ENCODE data around the gene TNFAIP3. TPM values are rescaled to one million over a fixed set of nuclear protein-coding genes. Genes with fewer than 3 reads are reported as not detected.
A peak's percentile ranks its signal among the peaks of the same experiment; 100 is the strongest.

Gene TNFAIP3
- polyA plus RNA-seq (2011; rRNA removed) = 5.7 and 6.3 TPM in 2 replicates
- polyA minus RNA-seq (2011; rRNA and poly(A)+ RNA removed) = 2.0 and 2.6 TPM in 2 replicates

GRCh38 chr6:137866914-137867684 lies at the start of gene TNFAIP3:
TNFAIP3 (plus strand) TSS chr6:137867259; CDS start chr6:137871228, 3,969 bp downstream.
- ChIA-PET POLR2A (no interaction called here), CTCF (interaction anchor here (0.6 to 4.0 kb wide), 43 partner anchors 9 to 1187 kb away, joined by 3 to 38 read pairs (median 4); no protein-coding TSS in a partner anchor)
- peak; percentile 66 for TF ChIP-seq CTCF (IDR thresholded peaks at IDR 0.05; ENCODE audit: insufficient read depth, low read depth, low read length)
- H3K27me3 ChIP-seq (ENCODE audit: control insufficient read depth, insufficient read depth, low read length) = no peaks in the 10 kb centered on the region
- peak within 1 kb of the TSS; percentile 86 for H3K4me3 ChIP-seq (ENCODE audit: low read depth, low read length)
- no peaks in the 10 kb centered on the region for H3K36me3 ChIP-seq (ENCODE audit: control insufficient read depth, insufficient read depth, low read length)
- DNase-seq (ENCODE audit: low read depth) = peak; percentile 49

- ChIA-PET CTCF (interaction anchor here (2.0 kb wide), 1 partner anchor 126 kb away, joined by 4 read pairs; no protein-coding TSS in a partner anchor), POLR2A (no interaction called here)
- no peak for DNase-seq (ENCODE audit: low read depth)
- Histone ChIP-seq H3K36me3 (ENCODE audit: control insufficient read depth, insufficient read depth, low read length) (no peaks in the 10 kb centered on the region), H3K4me3 (ENCODE audit: low read depth, low read length) (no peak overlapping the region), H3K27me3 (ENCODE audit: control insufficient read depth, insufficient read depth, low read length) (no peaks in the 10 kb centered on the region)
- no peak for TF ChIP-seq CTCF (IDR thresholded peaks at IDR 0.05; ENCODE audit: insufficient read depth, low read depth, low read length)
Observed at GRCh38 chr6:137818440-137818839, 48.6 kb upstream of the TNFAIP3 start.

GRCh38 chr6:137819740-137820139 lies 47.3 kb upstream of the TNFAIP3 start:
- Histone ChIP-seq H3K36me3 (ENCODE audit: control insufficient read depth, insufficient read depth, low read length) (no peaks in the 10 kb centered on the region), H3K4me3 (ENCODE audit: low read depth, low read length) (no peak overlapping the region), H3K27me3 (ENCODE audit: control insufficient read depth, insufficient read depth, low read length) (no peaks in the 10 kb centered on the region)
- TF ChIP-seq CTCF (IDR thresholded peaks at IDR 0.05; ENCODE audit: insufficient read depth, low read depth, low read length) = no peak
- no peak for DNase-seq (ENCODE audit: low read depth)
- ChIA-PET POLR2A (no interaction called here), CTCF (interaction anchor here (2.0 kb wide), 1 partner anchor 125 kb away, joined by 4 read pairs; no protein-coding TSS in a partner anchor)

GRCh38 chr6:137820425-137820824 lies 46.6 kb upstream of the TNFAIP3 start:
- DNase-seq (ENCODE audit: low read depth) = no peak
- no peaks in the 10 kb centered on the region for H3K36me3 ChIP-seq (ENCODE audit: control insufficient read depth, insufficient read depth, low read length)
- no peak overlapping the region for H3K4me3 ChIP-seq (ENCODE audit: low read depth, low read length)
- ChIA-PET POLR2A (no interaction called here), CTCF (no interaction called here)
- H3K27me3 ChIP-seq (ENCODE audit: control insufficient read depth, insufficient read depth, low read length) = no peaks in the 10 kb centered on the region
- no peak for TF ChIP-seq CTCF (IDR thresholded peaks at IDR 0.05; ENCODE audit: insufficient read depth, low read depth, low read length)

- CTCF ChIA-PET = no interaction called here
Observed at GRCh38 chr6:137820952-137821351, 46.1 kb upstream of the TNFAIP3 start.

More at GRCh38 chr6:137820952-137821351, 46.1 kb upstream of the TNFAIP3 start:
- TF ChIP-seq CTCF (IDR thresholded peaks at IDR 0.05; ENCODE audit: insufficient read depth, low read depth, low read length) = no peak
- Histone ChIP-seq H3K36me3 (ENCODE audit: control insufficient read depth, insufficient read depth, low read length) (no peaks in the 10 kb centered on the region), H3K27me3 (ENCODE audit: control insufficient read depth, insufficient read depth, low read length) (no peaks in the 10 kb centered on the region), H3K4me3 (ENCODE audit: low read depth, low read length) (no peak overlapping the region)
- POLR2A ChIA-PET = no interaction called here
- no peak for DNase-seq (ENCODE audit: low read depth)
